Measurements from ENCODE around the gene XXYLT1.

GRCh38 chr3:195160257-195160898 is 110.6 kb downstream of the XXYLT1 start:
- TF ChIP-seq CTCF (conservative IDR thresholded peaks at IDR 0.05; ENCODE audit: low read length), result no peak
- no peak for TF ChIP-seq EZH2phosphoT487 (IDR thresholded peaks at IDR 0.05; ENCODE audit: borderline replicate concordance, low read depth, low read length)

Data from OCI-LY7 (cell line).